HCT116 (cell line): Measurements from ENCODE around the gene PODNL1.

Source experiments
- CEBPB ChIP-seq: IDR thresholded peaks from 2 replicates; pipeline ENCODE4 v1.6.1; 2012; ENCODE audit warnings: low read depth
- CTCF ChIP-seq, 3 experiments: fragments of 200-600 bp in 1 of 3; sonication (generic) in 1 of 3; IDR thresholded peaks in 2 of 3; conservative IDR thresholded peaks in 1 of 3; 2 replicates each; pipeline ENCODE4 v1.5.1; 2012 to 2017; ENCODE audit warnings: low read depth in 2 of 3, low read length in 2 of 3, antibody characterized with exemption in 1 of 3, borderline replicate concordance in 1 of 3, control low read depth in 1 of 3, mild to moderate bottlenecking in 1 of 3, mixed read lengths in 1 of 3, mixed run types in 1 of 3, moderate library complexity in 1 of 3; ENCODE audit not compliant: insufficient read depth in 1 of 3
- ELF1 ChIP-seq: IDR thresholded peaks from 2 replicates; pipeline ENCODE4 v1.6.1; 2012; ENCODE audit warnings: low read depth, borderline replicate concordance
- EZH2 ChIP-seq: fragments of 200-600 bp; sonication (generic); IDR thresholded peaks from 2 replicates; pipeline ENCODE4 v1.6.1; 2017; ENCODE audit warnings: antibody characterized with exemption, mixed run types
- POLR2A ChIP-seq: IDR thresholded peaks from 2 replicates; pipeline ENCODE4 v1.7.0; 2011; ENCODE audit warnings: borderline replicate concordance; ENCODE audit not compliant: insufficient read depth, insufficient read length; ENCODE audit errors: extremely low read depth
- RAD21 ChIP-seq: IDR thresholded peaks from 2 replicates; pipeline ENCODE4 v1.6.1; 2012; ENCODE audit warnings: low read depth, mild to moderate bottlenecking
- SIN3A ChIP-seq: IDR thresholded peaks from 2 replicates; pipeline ENCODE4 v1.6.1; 2012; ENCODE audit warnings: low read depth
- ZNF274 ChIP-seq: fragments of 200-500 bp; sonication (Bioruptor generic); IDR thresholded peaks from 2 replicates; pipeline ENCODE4 v1.6.1; 2014; ENCODE audit warnings: mild to moderate bottlenecking, low read depth, low read length, inconsistent platforms
- TF ChIP-seq, protein P1 (sequence below): IDR thresholded peaks from 2 replicates; pipeline ENCODE4 v1.6.1; 2011; ENCODE audit warnings: mild to moderate bottlenecking, low read length, moderate library complexity; ENCODE audit not compliant: insufficient replicate concordance; ENCODE audit errors: extremely low read depth

GRCh38 chr19:13932149-13932637 is 6.0 kb downstream of the PODNL1 start:
- TF ChIP-seq SIN3A (no peak), CTCF (IDR thresholded peaks at IDR 0.05 in 2 of 3, conservative IDR thresholded peaks at IDR 0.05 in 1 of 3; ENCODE audit: borderline replicate concordance in 1 of 3, insufficient read depth in 1 of 3, low read depth in 2 of 3, low read length in 2 of 3) (no peak), CEBPB (no peak), ZNF274 (no peak), POLR2A (no peak), RAD21 (no peak), EZH2 (no peak), ELF1 (no peak)
- TF ChIP-seq, protein P1, sequence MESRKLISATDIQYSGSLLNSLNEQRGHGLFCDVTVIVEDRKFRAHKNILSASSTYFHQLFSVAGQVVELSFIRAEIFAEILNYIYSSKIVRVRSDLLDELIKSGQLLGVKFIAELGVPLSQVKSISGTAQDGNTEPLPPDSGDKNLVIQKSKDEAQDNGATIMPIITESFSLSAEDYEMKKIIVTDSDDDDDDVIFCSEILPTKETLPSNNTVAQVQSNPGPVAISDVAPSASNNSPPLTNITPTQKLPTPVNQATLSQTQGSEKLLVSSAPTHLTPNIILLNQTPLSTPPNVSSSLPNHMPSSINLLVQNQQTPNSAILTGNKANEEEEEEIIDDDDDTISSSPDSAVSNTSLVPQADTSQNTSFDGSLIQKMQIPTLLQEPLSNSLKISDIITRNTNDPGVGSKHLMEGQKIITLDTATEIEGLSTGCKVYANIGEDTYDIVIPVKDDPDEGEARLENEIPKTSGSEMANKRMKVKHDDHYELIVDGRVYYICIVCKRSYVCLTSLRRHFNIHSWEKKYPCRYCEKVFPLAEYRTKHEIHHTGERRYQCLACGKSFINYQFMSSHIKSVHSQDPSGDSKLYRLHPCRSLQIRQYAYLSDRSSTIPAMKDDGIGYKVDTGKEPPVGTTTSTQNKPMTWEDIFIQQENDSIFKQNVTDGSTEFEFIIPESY: no peak
